Gastroesophageal sphincter (tissue), 3 donors: Measurements from ENCODE around the gene GCN1.

ENCODE experiments used
- EP300 ChIP-seq: sonication (generic); formaldehyde crosslinking; IDR thresholded peaks from one replicate; pipeline ENCODE4 v1.6.1; 2017; ENCODE audit warnings: antibody characterized with exemption, mild to moderate bottlenecking
- POLR2A ChIP-seq, 2 donors: fragments of 450-650 bp; IDR thresholded peaks; one replicate each; pipeline ENCODE4 v1.6.1; 2017; ENCODE audit warnings: antibody characterized with exemption in 2 of 2, mild to moderate bottlenecking in 2 of 2, moderate library complexity in 1 of 2
- POLR2AphosphoS5 ChIP-seq: sonication (generic); formaldehyde crosslinking; IDR thresholded peaks from one replicate; pipeline ENCODE4 v1.6.1; 2017; ENCODE audit warnings: antibody characterized with exemption
- TF ChIP-seq, protein P1 (sequence below), 4 experiments: fragments of 200-600 bp in 2 of 4; fragments of 450-650 bp in 2 of 4; sonication (generic) in 1 of 4; IDR thresholded peaks; one replicate each; pipeline ENCODE4 v1.5.1; 2017 to 2019; ENCODE audit warnings: antibody characterized with exemption in 4 of 4, mild to moderate bottlenecking in 2 of 4, moderate library complexity in 2 of 4

- TF ChIP-seq, protein P1, sequence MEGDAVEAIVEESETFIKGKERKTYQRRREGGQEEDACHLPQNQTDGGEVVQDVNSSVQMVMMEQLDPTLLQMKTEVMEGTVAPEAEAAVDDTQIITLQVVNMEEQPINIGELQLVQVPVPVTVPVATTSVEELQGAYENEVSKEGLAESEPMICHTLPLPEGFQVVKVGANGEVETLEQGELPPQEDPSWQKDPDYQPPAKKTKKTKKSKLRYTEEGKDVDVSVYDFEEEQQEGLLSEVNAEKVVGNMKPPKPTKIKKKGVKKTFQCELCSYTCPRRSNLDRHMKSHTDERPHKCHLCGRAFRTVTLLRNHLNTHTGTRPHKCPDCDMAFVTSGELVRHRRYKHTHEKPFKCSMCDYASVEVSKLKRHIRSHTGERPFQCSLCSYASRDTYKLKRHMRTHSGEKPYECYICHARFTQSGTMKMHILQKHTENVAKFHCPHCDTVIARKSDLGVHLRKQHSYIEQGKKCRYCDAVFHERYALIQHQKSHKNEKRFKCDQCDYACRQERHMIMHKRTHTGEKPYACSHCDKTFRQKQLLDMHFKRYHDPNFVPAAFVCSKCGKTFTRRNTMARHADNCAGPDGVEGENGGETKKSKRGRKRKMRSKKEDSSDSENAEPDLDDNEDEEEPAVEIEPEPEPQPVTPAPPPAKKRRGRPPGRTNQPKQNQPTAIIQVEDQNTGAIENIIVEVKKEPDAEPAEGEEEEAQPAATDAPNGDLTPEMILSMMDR (IDR thresholded peaks at IDR 0.05) = no peak
- TF ChIP-seq POLR2A (IDR thresholded peaks at IDR 0.05) = no peak
- TF ChIP-seq EP300 = no peak
- TF ChIP-seq POLR2AphosphoS5 = no peak
Observed at GRCh38 chr12:120186654-120187053, 7.9 kb downstream of the GCN1 start.
